Stimulated activated CD4-positive, alpha-beta T cell treated with anti-CD3 and anti-CD28 coated beads, Interleukin-2, amount 100 ng/mL, for 24 hours (primary cell): Measurements from ENCODE around the gene REV1.
"Not testable (repeated sequence)": the region's sequence is repeated elsewhere in the genome, so short reads cannot be mapped to it uniquely, and the experiment has no call there.

Source experiments
- DNase-seq, 2 donors: peaks; one replicate each; pipeline ENCODE4 v3.0.0-alpha.2; 2020

Gene REV1

GRCh38 chr2:99401841-99402240, 88.0 kb downstream of the REV1 start:
- no peak for DNase-seq

- no peak for DNase-seq
These were observed 90.0 kb downstream of the REV1 start for GRCh38 chr2:99399795-99400194.

- DNase-seq = no peak
These were observed 90.8 kb downstream of the REV1 start for GRCh38 chr2:99399063-99399462.

GRCh38 chr2:99398303-99398702, 91.5 kb downstream of the REV1 start:
- no peak for DNase-seq

GRCh38 chr2:99397266-99397920, 92.4 kb downstream of the REV1 start:
- DNase-seq = no peak

- DNase-seq = no peak
These were observed 94.2 kb downstream of the REV1 start for GRCh38 chr2:99395589-99396130.

- no peak for DNase-seq
These were observed 99.9 kb downstream of the REV1 start for GRCh38 chr2:99389946-99390345.

- no peak for DNase-seq
These were observed 100.4 kb downstream of the REV1 start for GRCh38 chr2:99389371-99389770.

GRCh38 chr2:99388892-99389291, 100.9 kb downstream of the REV1 start:
- no peak for DNase-seq

GRCh38 chr2:99386011-99386410, 103.8 kb downstream of the REV1 start:
- no peak for DNase-seq

GRCh38 chr2:99382143-99382542, 107.7 kb downstream of the REV1 start:
- no peak for DNase-seq

GRCh38 chr2:99380376-99381010, 109.3 kb downstream of the REV1 start:
- DNase-seq = no peak

GRCh38 chr2:99377879-99378278, 111.9 kb downstream of the REV1 start:
- no peak for DNase-seq

GRCh38 chr2:99376254-99376864, 113.5 kb downstream of the REV1 start:
- DNase-seq = no peak

GRCh38 chr2:99374747-99375146, 115.1 kb downstream of the REV1 start:
- no peak for DNase-seq

GRCh38 chr2:99373144-99373543, 116.7 kb downstream of the REV1 start:
- DNase-seq = no peak

GRCh38 chr2:99368854-99369253, 121.0 kb downstream of the REV1 start:
- DNase-seq = not testable (repeated sequence)

GRCh38 chr2:99365661-99366060, 124.2 kb downstream of the REV1 start:
- no peak for DNase-seq

GRCh38 chr2:99356853-99357252, 133.0 kb downstream of the REV1 start:
- no peak for DNase-seq

- DNase-seq = not testable (repeated sequence)
These were observed 135.0 kb downstream of the REV1 start for GRCh38 chr2:99354825-99355224.

GRCh38 chr2:99354070-99354469, 135.7 kb downstream of the REV1 start:
- no peak for DNase-seq
